ENCODE measurements around the gene HELQ. TPM values are rescaled to one million over a fixed set of nuclear protein-coding genes. Genes with fewer than 3 reads are reported as not detected.

HELQ gene
- total RNA-seq, 1 donor = 17.4 TPM

- H3K9me3 ChIP-seq (ENCODE audit: low read depth, low read length) = no peaks in the 10 kb centered on the region
- no peak overlapping the region for H3K4me2 ChIP-seq (ENCODE audit: insufficient read depth, low read length)
These were observed 64.7 kb downstream of the HELQ start for GRCh38 chr4:83390944-83391343.

GRCh38 chr4:83389756-83390505 lies 65.7 kb downstream of the HELQ start:
- no peaks in the 10 kb centered on the region for H4K20me1 ChIP-seq (ENCODE audit: insufficient read depth, low read length)
- H3K27me3 ChIP-seq (ENCODE audit: insufficient read depth, low read length) = no peaks in the 10 kb centered on the region
- H3K36me3 ChIP-seq (ENCODE audit: insufficient read depth, low read length) = no peaks in the 10 kb centered on the region
- DNase-seq (ENCODE audit: insufficient read length, low spot score, missing footprints) = no peak
- H3K4me3 ChIP-seq (ENCODE audit: insufficient read depth, low read length) = no peak overlapping the region
- H3K4me1 ChIP-seq (ENCODE audit: insufficient read depth, low read length) = no peaks in the 10 kb centered on the region
- H2AFZ ChIP-seq (ENCODE audit: low read length) = no peak overlapping the region
- no peak overlapping the region for H3K4me2 ChIP-seq (ENCODE audit: insufficient read depth, low read length)
- H3K27ac ChIP-seq (ENCODE audit: low read depth, low read length) = no peak overlapping the region
- H3K79me2 ChIP-seq (ENCODE audit: insufficient read depth, low read length) = no peaks in the 10 kb centered on the region
- H3K9me3 ChIP-seq (ENCODE audit: low read depth, low read length) = no peaks in the 10 kb centered on the region
- TF ChIP-seq CTCF (IDR thresholded peaks at IDR 0.05; ENCODE audit: extremely low read depth, low read depth, low read length) = no peak

More at GRCh38 chr4:83390944-83391343, 64.7 kb downstream of the HELQ start:
- no peak for TF ChIP-seq CTCF (IDR thresholded peaks at IDR 0.05; ENCODE audit: extremely low read depth, low read depth, low read length)
- H2AFZ ChIP-seq (ENCODE audit: low read length) = no peak overlapping the region
- no peak for DNase-seq (ENCODE audit: insufficient read length, low spot score, missing footprints)
- no peaks in the 10 kb centered on the region for H3K4me1 ChIP-seq (ENCODE audit: insufficient read depth, low read length)
- H3K79me2 ChIP-seq (ENCODE audit: insufficient read depth, low read length) = no peaks in the 10 kb centered on the region
- H3K36me3 ChIP-seq (ENCODE audit: insufficient read depth, low read length) = no peaks in the 10 kb centered on the region
- H3K27ac ChIP-seq (ENCODE audit: low read depth, low read length) = no peak overlapping the region
- H3K27me3 ChIP-seq (ENCODE audit: insufficient read depth, low read length) = no peaks in the 10 kb centered on the region
- no peak overlapping the region for H3K4me3 ChIP-seq (ENCODE audit: insufficient read depth, low read length)
- no peaks in the 10 kb centered on the region for H4K20me1 ChIP-seq (ENCODE audit: insufficient read depth, low read length)

DNA sequence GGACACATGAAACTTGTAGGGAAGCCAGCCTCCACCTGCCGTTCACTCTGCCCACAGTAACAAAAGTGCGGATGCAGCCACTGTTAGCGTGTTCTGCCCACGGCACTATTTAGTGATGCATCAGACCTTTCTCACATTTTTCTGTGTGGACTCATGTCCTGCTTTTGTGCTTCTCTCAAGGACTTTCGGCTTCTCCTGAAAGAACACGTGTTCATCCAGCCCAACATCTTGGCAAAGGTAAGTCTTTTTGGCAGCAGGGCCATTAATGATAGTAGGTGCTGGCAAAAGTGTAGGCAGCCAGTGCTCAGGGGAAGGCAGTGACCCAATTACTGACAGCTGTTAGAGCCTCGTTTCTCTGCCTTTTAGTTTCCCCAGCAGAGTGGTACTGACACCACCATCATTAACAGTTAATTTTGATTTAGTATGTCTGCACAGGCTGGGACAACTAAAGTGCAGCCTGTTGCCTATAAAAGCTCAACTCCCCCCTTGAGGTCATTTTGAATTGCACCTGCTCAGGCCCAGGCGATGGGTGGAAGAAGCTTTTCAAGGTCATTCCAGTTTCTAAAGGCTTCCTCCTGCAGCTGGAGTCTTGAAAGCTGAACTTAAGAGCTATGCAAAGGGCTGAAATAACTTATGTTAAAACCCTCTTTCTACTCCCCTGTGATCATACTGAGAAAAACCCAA lies 66.4 kb downstream of the HELQ start:
- Histone ChIP-seq H3K4me3 (ENCODE audit: insufficient read depth, low read length) (no peak overlapping the region), H3K79me2 (ENCODE audit: insufficient read depth, low read length) (no peaks in the 10 kb centered on the region), H2AFZ (ENCODE audit: low read length) (no peak overlapping the region), H4K20me1 (ENCODE audit: insufficient read depth, low read length) (no peaks in the 10 kb centered on the region), H3K4me2 (ENCODE audit: insufficient read depth, low read length) (no peak overlapping the region), H3K36me3 (ENCODE audit: insufficient read depth, low read length) (no peaks in the 10 kb centered on the region), H3K27ac (ENCODE audit: low read depth, low read length) (no peak overlapping the region), H3K27me3 (ENCODE audit: insufficient read depth, low read length) (no peaks in the 10 kb centered on the region), H3K4me1 (ENCODE audit: insufficient read depth, low read length) (no peaks in the 10 kb centered on the region), H3K9me3 (ENCODE audit: low read depth, low read length) (no peaks in the 10 kb centered on the region)
- TF ChIP-seq CTCF (IDR thresholded peaks at IDR 0.05; ENCODE audit: extremely low read depth, low read depth, low read length) = no peak
- no peak for DNase-seq (ENCODE audit: insufficient read length, low spot score, missing footprints)

DNA sequence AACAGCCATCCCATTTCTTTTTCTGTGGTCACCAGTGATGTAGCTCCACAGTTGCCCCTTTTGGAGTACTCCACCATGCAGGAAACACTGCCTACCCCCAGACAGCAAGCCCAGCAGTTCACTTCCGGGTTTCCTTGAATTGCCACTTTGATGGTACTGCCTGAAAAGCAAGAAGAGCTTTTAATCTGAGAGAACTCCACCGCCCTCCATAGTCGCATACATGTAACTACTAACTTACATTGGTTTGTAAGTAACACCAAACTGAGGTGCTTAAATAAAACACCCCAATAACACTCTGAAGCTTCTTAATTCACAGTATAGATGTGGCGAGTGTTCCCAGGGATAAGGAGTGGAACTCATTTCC lies 67.3 kb downstream of the HELQ start:
- no peak for DNase-seq (ENCODE audit: insufficient read length, low spot score, missing footprints)
- no peak overlapping the region for H3K4me2 ChIP-seq (ENCODE audit: insufficient read depth, low read length)
- no peaks in the 10 kb centered on the region for H3K4me1 ChIP-seq (ENCODE audit: insufficient read depth, low read length)
- peak overlapping the region; percentile 54 for H2AFZ ChIP-seq (ENCODE audit: low read length)
- TF ChIP-seq CTCF (IDR thresholded peaks at IDR 0.05; ENCODE audit: extremely low read depth, low read depth, low read length) = no peak
- H3K79me2 ChIP-seq (ENCODE audit: insufficient read depth, low read length) = no peaks in the 10 kb centered on the region
- no peak overlapping the region for H3K4me3 ChIP-seq (ENCODE audit: insufficient read depth, low read length)
- H4K20me1 ChIP-seq (ENCODE audit: insufficient read depth, low read length) = no peaks in the 10 kb centered on the region
- H3K36me3 ChIP-seq (ENCODE audit: insufficient read depth, low read length) = no peaks in the 10 kb centered on the region
- no peaks in the 10 kb centered on the region for H3K9me3 ChIP-seq (ENCODE audit: low read depth, low read length)
- no peaks in the 10 kb centered on the region for H3K27me3 ChIP-seq (ENCODE audit: insufficient read depth, low read length)
- no peak overlapping the region for H3K27ac ChIP-seq (ENCODE audit: low read depth, low read length)

Data from osteoblast (primary cell).